Head of caudate nucleus (tissue), 42 donors: Measurements from ENCODE around the gene CLDN2.
A peak's percentile ranks its signal among the peaks of the same experiment; 100 is the strongest.

Experiments
- DNase-seq, 42 donors: peaks; one replicate each; pipeline versions ENCODE4 v3.0.0 to v3.0.0-alpha.2; 2020 to 2021; ENCODE audit warnings: mixed read lengths in 7 of 42
- intact Hi-C: fragments of 100-400 bp; cut with DNase I; formaldehyde crosslinking; loops from one replicate; pipeline ENCODE4 v1.15.0; 2022

Gene CLDN2

GRCh38 chrX:106906361-106906760, 13.8 kb upstream of the CLDN2 start:
- peak in 1 of 42 donors; percentile 2 for DNase-seq
- intact Hi-C loops: no loop called here

- intact Hi-C loops: no loop called here
- DNase-seq: no peak
Measured at GRCh38 chrX:106912864-106913263, 7.3 kb upstream of the CLDN2 start.

GRCh38 chrX:106917830-106918500, 2.2 kb upstream of the CLDN2 start:
- intact Hi-C loops: no loop called here
- DNase-seq: no peak

GRCh38 chrX:106921637-106922036, 1.4 kb downstream of the CLDN2 start:
- DNase-seq: no peak
- intact Hi-C loops: no loop called here

GRCh38 chrX:106927023-106927422, 6.8 kb downstream of the CLDN2 start:
- no peak for DNase-seq
- intact Hi-C loops: no loop called here

GRCh38 chrX:106927700-106928099, 7.5 kb downstream of the CLDN2 start:
- intact Hi-C loops: no loop called here
- no peak for DNase-seq

GRCh38 chrX:106928227-106928626, 8.0 kb downstream of the CLDN2 start:
- intact Hi-C loops: no loop called here
- DNase-seq: no peak

- DNase-seq: no peak
- intact Hi-C loops: no loop called here
Measured at GRCh38 chrX:106931831-106932491, 11.8 kb downstream of the CLDN2 start.

- intact Hi-C loops: no loop called here
- DNase-seq: no peak
Measured at GRCh38 chrX:106932492-106932923, 12.3 kb downstream of the CLDN2 start.

GRCh38 chrX:106932960-106933537, 12.8 kb downstream of the CLDN2 start:
- intact Hi-C loops: no loop called here

GRCh38 chrX:106933538-106933961, 13.3 kb downstream of the CLDN2 start:
- intact Hi-C loops: no loop called here
- DNase-seq: no peak

More at GRCh38 chrX:106932960-106933537, 12.8 kb downstream of the CLDN2 start:
- no peak for DNase-seq

GRCh38 chrX:106935175-106935574, 15.0 kb downstream of the CLDN2 start:
- intact Hi-C loops: no loop called here
- no peak for DNase-seq

GRCh38 chrX:106936246-106936645, 16.0 kb downstream of the CLDN2 start:
- intact Hi-C loops: no loop called here
- no peak for DNase-seq

- DNase-seq: peak in 13 of 42 donors; percentile 2 to 62 (median 13)
- intact Hi-C loops: no loop called here
Measured at GRCh38 chrX:106939566-106939965, 19.4 kb downstream of the CLDN2 start.

- intact Hi-C loops: no loop called here
- DNase-seq: no peak
Measured at GRCh38 chrX:106940068-106940467, 19.9 kb downstream of the CLDN2 start.

- intact Hi-C loops: no loop called here
- no peak for DNase-seq
Measured at GRCh38 chrX:106946464-106946863, 26.3 kb downstream of the CLDN2 start.

- DNase-seq: no peak
- intact Hi-C loops: no loop called here
Measured at GRCh38 chrX:106948641-106949040, 28.4 kb downstream of the CLDN2 start.

GRCh38 chrX:106949366-106949765, 29.2 kb downstream of the CLDN2 start:
- intact Hi-C loops: no loop called here
- DNase-seq: no peak

GRCh38 chrX:106950381-106950780, 30.2 kb downstream of the CLDN2 start:
- intact Hi-C loops: loop anchor here (5.0 kb wide), 1 partner anchor 53 kb away; no protein-coding TSS in a partner anchor
- peak in 3 of 42 donors; percentile 1 to 28 (median 26) for DNase-seq

GRCh38 chrX:106951230-106951629, 31.0 kb downstream of the CLDN2 start:
- no peak for DNase-seq
- intact Hi-C loops: loop anchor here (5.0 kb wide), 1 partner anchor 54 kb away; no protein-coding TSS in a partner anchor
